Measurements from ENCODE around the gene PPAT.

Gene PPAT

GRCh38 chr4:56424176-56424575, 11.2 kb downstream of the PPAT start:
- no peak for TF ChIP-seq ZFX (IDR thresholded peaks at IDR 0.05)
- H3K27ac ChIP-seq, result no peak overlapping the region

DNA sequence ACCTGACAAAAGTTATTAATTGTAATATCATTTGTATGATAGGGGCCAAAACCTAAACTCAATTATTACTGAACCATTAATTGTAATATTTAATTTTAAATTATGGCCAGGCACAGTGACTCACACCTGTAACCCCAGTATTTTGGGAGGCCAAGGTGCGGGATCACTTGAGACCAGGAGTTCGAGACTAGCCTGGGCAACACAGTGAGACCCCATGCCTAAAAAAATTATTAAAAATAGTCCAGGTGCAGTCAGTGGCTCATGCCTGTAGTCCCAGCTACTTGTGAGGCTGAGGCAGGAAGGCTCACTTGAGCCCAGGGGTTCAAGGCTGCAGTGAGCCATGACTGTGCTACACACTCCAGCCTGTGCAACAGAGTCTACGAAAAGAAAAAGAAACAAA, 18.0 kb downstream of the PPAT start:
- no peak overlapping the region for H3K27ac ChIP-seq
- TF ChIP-seq CTCF (conservative IDR thresholded peaks at IDR 0.05), result no peak
- TF ChIP-seq ZFX (IDR thresholded peaks at IDR 0.05), result no peak

DNA sequence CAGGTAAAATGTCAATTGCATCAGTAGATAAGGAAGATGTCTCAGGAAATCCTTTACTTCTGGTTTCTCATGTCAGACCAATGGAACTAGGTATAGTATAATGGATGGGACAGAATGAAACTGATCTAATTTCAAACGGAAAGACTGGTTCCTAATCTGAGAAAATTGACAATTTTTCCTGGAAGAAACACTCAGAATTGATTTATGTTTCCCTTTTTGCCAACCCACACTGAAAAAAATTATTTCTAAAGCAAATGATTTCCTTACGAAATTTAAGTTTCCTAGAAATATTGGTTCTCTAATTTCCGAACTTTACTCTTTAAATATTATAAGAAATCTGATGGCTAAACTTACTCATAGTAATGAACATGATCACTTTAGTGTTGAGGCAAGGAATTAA, 19.1 kb downstream of the PPAT start:
- H3K27ac ChIP-seq, result no peak overlapping the region
- TF ChIP-seq ZFX (IDR thresholded peaks at IDR 0.05) (no peak), CTCF (conservative IDR thresholded peaks at IDR 0.05) (no peak)

DNA sequence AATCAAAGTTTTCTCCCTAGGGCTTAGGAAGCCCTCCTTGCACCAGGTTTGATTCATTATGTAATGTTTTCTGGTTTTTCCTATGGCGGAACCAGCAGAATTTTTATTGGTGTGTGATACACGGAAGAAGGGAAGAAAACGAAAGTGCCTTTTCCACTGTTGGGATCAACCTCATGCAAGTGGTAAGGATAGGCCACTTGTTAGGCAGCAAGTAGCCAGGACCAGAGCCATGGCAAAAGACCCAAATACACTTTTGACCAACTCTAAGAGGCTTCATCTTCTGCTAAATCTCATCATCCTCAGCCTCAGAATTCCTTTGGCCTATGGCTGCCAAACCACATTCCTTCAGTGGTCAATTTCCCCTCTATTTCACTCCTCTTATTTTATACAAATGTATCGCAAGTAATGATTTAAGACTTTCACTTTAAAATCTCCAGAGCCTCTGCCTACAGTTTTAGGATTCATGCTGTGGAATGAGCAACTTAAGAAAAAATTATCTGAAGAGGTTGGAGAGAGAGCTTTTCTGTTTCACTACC, 21.2 kb downstream of the PPAT start:
- H3K27ac ChIP-seq, result no peak overlapping the region
- TF ChIP-seq CTCF (conservative IDR thresholded peaks at IDR 0.05) (no peak), ZFX (IDR thresholded peaks at IDR 0.05) (no peak)

- TF ChIP-seq CTCF (conservative IDR thresholded peaks at IDR 0.05) (no peak), ZFX (IDR thresholded peaks at IDR 0.05) (no peak)
- H3K27ac ChIP-seq, result no peak overlapping the region
Observed at GRCh38 chr4:56410247-56411062, 25.0 kb downstream of the PPAT start.

GRCh38 chr4:56409511-56410090, 25.8 kb downstream of the PPAT start:
- no peak overlapping the region for H3K27ac ChIP-seq
- no peak for TF ChIP-seq CTCF (conservative IDR thresholded peaks at IDR 0.05)
- TF ChIP-seq ZFX (IDR thresholded peaks at IDR 0.05), result no peak

GRCh38 chr4:56408978-56409377, 26.4 kb downstream of the PPAT start:
- TF ChIP-seq ZFX (IDR thresholded peaks at IDR 0.05) (no peak), CTCF (conservative IDR thresholded peaks at IDR 0.05) (no peak)
- no peak overlapping the region for H3K27ac ChIP-seq

Data from C4-2B (cell line).